Measurements from ENCODE around the gene GRIN3B. TPM values are rescaled to one million over a fixed set of nuclear protein-coding genes. Genes with fewer than 3 reads are reported as not detected.

GRIN3B gene
- total RNA-seq, 2 experiments from 2014 or later, result 0.07 TPM; not detected in 1

- ATAC-seq (no peak), DNase-seq (peak; percentile 22)
- peak overlapping the region; percentile 38 for H3K4me3 Mint-ChIP-seq
- H3K27me3 Mint-ChIP-seq, result no peaks in the 10 kb centered on the region
- H3K27ac Mint-ChIP-seq, result peak overlapping the region; percentile 70
- no peak for TF ChIP-seq CTCF (IDR thresholded peaks at IDR 0.05)
- peaks cover 49% of the 10 kb centered on the region for H3K4me1 Mint-ChIP-seq (ENCODE audit: low read depth)
- CTCF ChIA-PET, result interaction anchor here (0.9 to 1.9 kb wide), 4 partner anchors 8 to 206 kb away, joined by 3 to 8 read pairs (median 5); partner anchors contain the start of gene CNN2
- intact Hi-C loops (cut with micrococcal nuclease), result no loop called here
- POLR2A ChIA-PET, result interaction anchor here (0.7 to 7.1 kb wide), 10 partner anchors 9 to 203 kb away, joined by 3 to 68 read pairs (median 4); partner anchors contain the start of genes ARHGAP45, CNN2 and RNU6-2
- H3K36me3 Mint-ChIP-seq (ENCODE audit: low read depth), result peaks cover 36% of the 10 kb centered on the region
- peaks cover 2% of the 10 kb centered on the region for H3K9me3 Mint-ChIP-seq
Observed at GRCh38 chr19:1037621-1038064, 37.4 kb downstream of the GRIN3B start.

- Mint-ChIP-seq H3K4me3 (peak overlapping the region; percentile 91), H3K27me3 (no peaks in the 10 kb centered on the region), H3K36me3 (ENCODE audit: low read depth) (peaks cover 30% of the 10 kb centered on the region), H3K27ac (peak overlapping the region; percentile 70), H3K4me1 (ENCODE audit: low read depth) (peaks cover 43% of the 10 kb centered on the region), H3K9me3 (no peaks in the 10 kb centered on the region)
- no peak for TF ChIP-seq CTCF (IDR thresholded peaks at IDR 0.05)
- no peak for DNase-seq
- intact Hi-C loops (cut with micrococcal nuclease), result no loop called here
- POLR2A ChIA-PET, result interaction anchor here (1.5 to 7.1 kb wide), 4 partner anchors 10 to 50 kb away, joined by 3 to 68 read pairs (median 16); partner anchors contain the start of genes ARHGAP45 and CNN2
- no peak for ATAC-seq
- CTCF ChIA-PET, result interaction anchor here (0.9 to 1.8 kb wide), 8 partner anchors 9 to 205 kb away, joined by 3 to 6 read pairs (median 4); partner anchors contain the start of gene WDR18
Observed at GRCh38 chr19:1038978-1039645, 38.9 kb downstream of the GRIN3B start.

GRCh38 chr19:1039646-1040475 lies 39.6 kb downstream of the GRIN3B start, which contains the start of gene ABCA7:
Gene ABCA7 (plus strand): TSS chr19:1040107. CDS start chr19:1041362, 1,255 bp downstream.
- CTCF ChIA-PET, result interaction anchor here (0.9 to 1.6 kb wide), 7 partner anchors 9 to 204 kb away, joined by 3 to 7 read pairs (median 4); partner anchors contain the start of genes ARHGAP45 and WDR18
- no peaks in the 10 kb centered on the region for H3K27me3 Mint-ChIP-seq
- H3K4me3 Mint-ChIP-seq, result peak within 1 kb of the TSS; percentile 91

More at GRCh38 chr19:1039646-1040475, 39.6 kb downstream of the GRIN3B start, which contains the start of gene ABCA7:
- no peaks in the 10 kb centered on the region for H3K9me3 Mint-ChIP-seq
- peak; percentile 99 for DNase-seq
- intact Hi-C loops (cut with micrococcal nuclease), result no loop called here
- H3K4me1 Mint-ChIP-seq (ENCODE audit: low read depth), result peaks cover 43% of the 10 kb centered on the region
- H3K27ac Mint-ChIP-seq, result peak within 1 kb of the TSS; percentile 82
- ATAC-seq, result peak; percentile 96
- no peak for TF ChIP-seq CTCF (IDR thresholded peaks at IDR 0.05)
- peaks cover 30% of the 10 kb centered on the region for H3K36me3 Mint-ChIP-seq (ENCODE audit: low read depth)
- POLR2A ChIA-PET, result interaction anchor here (2.0 to 7.1 kb wide), 3 partner anchors 11 to 43 kb away, joined by 6 to 68 read pairs (median 26); partner anchors contain the start of genes ARHGAP45 and CNN2

All from activated CD8-positive, alpha-beta T cell treated with anti-CD3 and anti-CD28 coated beads for 36 hours (primary cell).